Thyroid gland (tissue), 4 donors: ENCODE measurements around the gene TOMM7. TPM values are rescaled to one million over a fixed set of nuclear protein-coding genes. Genes with fewer than 3 reads are reported as not detected.
"Not testable (repeated sequence)": the region's sequence is repeated elsewhere in the genome, so short reads cannot be mapped to it uniquely, and the experiment has no call there.

Experiments
- DNase-seq, 2 donors: peaks; one replicate each; pipeline ENCODE4 v3.0.0-alpha.2; 2019
- H3K27ac ChIP-seq, 3 donors: fragments of 200-600 bp; sonication (generic); 1 replicate in 2 of 3; 2 replicates in 1 of 3; pipeline ENCODE4 v1.5.1; 2016 to 2019; ENCODE audit warnings: mild to moderate bottlenecking in 1 of 3, moderate library complexity in 1 of 3
- H3K27me3 ChIP-seq: fragments of 200-600 bp; sonication (generic); one replicate; pipeline ENCODE4 v1.5.1; 2019
- H3K36me3 ChIP-seq, 2 donors: fragments of 200-600 bp; sonication (generic); one replicate each; pipeline ENCODE4 v1.5.1; 2016 to 2019
- H3K4me1 ChIP-seq, 2 donors: fragments of 200-600 bp; sonication (generic); one replicate each; pipeline ENCODE4 v1.5.1; 2017 to 2019
- H3K4me3 ChIP-seq, 3 donors: fragments of 200-600 bp; sonication (generic); replicated peaks in 1 of 3; 1 replicate in 2 of 3; 2 replicates in 1 of 3; pipeline ENCODE4 v1.5.1; 2016; ENCODE audit warnings: mild to moderate bottlenecking in 1 of 3
- H3K9me3 ChIP-seq: fragments of 200-600 bp; sonication (generic); one replicate; pipeline ENCODE4 v1.5.1; 2017
- CTCF ChIP-seq, 6 experiments: fragments of 200-600 bp in 3 of 6; fragments of 450-650 bp in 3 of 6; sonication (generic) in 3 of 6; IDR thresholded peaks; one replicate each; pipeline ENCODE4 v1.5.1; 2016 to 2019; ENCODE audit warnings: antibody characterized with exemption in 6 of 6, mild to moderate bottlenecking in 2 of 6, inconsistent platforms in 1 of 6, moderate library complexity in 1 of 6
- POLR2A ChIP-seq, 2 donors: fragments of 450-650 bp; IDR thresholded peaks; one replicate each; pipeline ENCODE4 v1.6.1; 2017; ENCODE audit warnings: antibody characterized with exemption in 2 of 2, mild to moderate bottlenecking in 2 of 2, moderate library complexity in 1 of 2
- WGBS, 2 donors: methylation state at CpG; one replicate each; pipeline ENCODE4 v1.1.5; 2017; 5-methylcytosine and 5-hydroxymethylcytosine counted together
- intact Hi-C: fragments of 100-400 bp; cut with DNase I; formaldehyde crosslinking; loops from one replicate; pipeline ENCODE4 v1.15.1; 2023
- total RNA-seq, 4 donors: library from RNA; depleted of rRNA; stranded (reverse); fragments of >200 nt; gene quantifications; one replicate each; pipeline ENCODE4 v1.2.3, GENCODE V29; 2016

Gene TOMM7
- total RNA-seq, 4 donors from 2014 or later: 94.8 to 312 (median 154) TPM

- TF ChIP-seq POLR2A (IDR thresholded peaks at IDR 0.05) (no peak), CTCF (IDR thresholded peaks at IDR 0.05) (no peak)
- Histone ChIP-seq H3K36me3 (no peaks in the 10 kb centered on the region), H3K4me3 (no peak overlapping the region), H3K27ac (peak overlapping the region in 1 of 3 donors; percentile 48), H3K27me3 (no peaks in the 10 kb centered on the region), H3K9me3 (no peaks in the 10 kb centered on the region), H3K4me1 (no peaks in the 10 kb centered on the region)
- DNase-seq: no peak
- 59 to 96% methylated on average over 5 of the region's 5 CpGs for WGBS, 2 donors
- intact Hi-C loops: no loop called here
Observed at GRCh38 chr7:22842973-22843372, 20.3 kb upstream of the TOMM7 start.

DNA sequence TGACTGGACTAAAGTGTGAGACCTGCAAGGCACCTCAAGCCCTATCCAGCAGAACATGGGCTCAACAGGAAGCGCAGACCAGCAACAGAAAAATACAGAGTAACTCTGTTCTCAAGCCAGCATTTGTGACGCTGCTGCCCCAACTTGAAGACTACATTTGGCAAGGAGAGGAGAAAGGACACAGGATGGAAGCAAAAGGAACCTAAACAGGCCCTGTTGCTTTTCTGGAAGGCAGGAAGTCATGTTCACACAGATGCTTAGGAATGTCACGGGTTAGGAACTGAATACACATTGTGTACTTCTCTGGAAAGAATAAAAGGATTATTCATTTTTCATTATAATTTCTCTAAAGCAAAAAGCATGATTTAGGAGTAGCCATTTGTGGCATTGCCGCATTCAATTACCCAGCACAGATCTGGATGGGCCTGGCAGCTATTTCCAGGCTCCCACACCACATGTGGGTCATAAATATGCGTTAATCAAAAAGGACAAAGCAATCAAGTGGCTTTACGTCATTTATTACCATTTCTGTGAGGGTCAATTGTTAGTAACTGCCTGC lies 19.8 kb upstream of the TOMM7 start:
- DNase-seq: no peak
- Histone ChIP-seq H3K4me1 (no peaks in the 10 kb centered on the region), H3K4me3 (no peak overlapping the region), H3K9me3 (no peaks in the 10 kb centered on the region), H3K36me3 (no peaks in the 10 kb centered on the region), H3K27ac (peak overlapping the region in 2 of 3 donors; percentile 17 to 48), H3K27me3 (no peaks in the 10 kb centered on the region)
- WGBS, 2 donors: 83% methylated on average over 6 of the region's 6 CpGs
- TF ChIP-seq CTCF (IDR thresholded peaks at IDR 0.05): no peak
- TF ChIP-seq POLR2A (IDR thresholded peaks at IDR 0.05): no peak
- intact Hi-C loops: no loop called here

- Histone ChIP-seq H3K36me3 (no peaks in the 10 kb centered on the region), H3K27me3 (no peaks in the 10 kb centered on the region), H3K4me1 (no peaks in the 10 kb centered on the region), H3K27ac (peak overlapping the region in 1 of 3 donors; percentile 17), H3K9me3 (no peaks in the 10 kb centered on the region), H3K4me3 (no peak overlapping the region)
- WGBS, 2 donors: 69 to 74% methylated on average over 10 of the region's 10 CpGs
- intact Hi-C loops: no loop called here
- peak in 1 of 2 donors; percentile 6 for DNase-seq
- TF ChIP-seq CTCF (IDR thresholded peaks at IDR 0.05) (no peak), POLR2A (IDR thresholded peaks at IDR 0.05) (no peak)
Observed at GRCh38 chr7:22841954-22842353, 19.3 kb upstream of the TOMM7 start.

GRCh38 chr7:22837308-22837707 lies 14.7 kb upstream of the TOMM7 start:
- no peak for DNase-seq
- Histone ChIP-seq H3K4me3 (no peak overlapping the region), H3K4me1 (no peaks in the 10 kb centered on the region), H3K36me3 (no peaks in the 10 kb centered on the region), H3K27me3 (no peaks in the 10 kb centered on the region), H3K9me3 (no peaks in the 10 kb centered on the region), H3K27ac (no peak overlapping the region)
- no peak for TF ChIP-seq CTCF (IDR thresholded peaks at IDR 0.05)
- no peak for TF ChIP-seq POLR2A (IDR thresholded peaks at IDR 0.05)
- intact Hi-C loops: no loop called here
- WGBS, 2 donors: 87 to 88% methylated on average over 6 of the region's 6 CpGs

DNA sequence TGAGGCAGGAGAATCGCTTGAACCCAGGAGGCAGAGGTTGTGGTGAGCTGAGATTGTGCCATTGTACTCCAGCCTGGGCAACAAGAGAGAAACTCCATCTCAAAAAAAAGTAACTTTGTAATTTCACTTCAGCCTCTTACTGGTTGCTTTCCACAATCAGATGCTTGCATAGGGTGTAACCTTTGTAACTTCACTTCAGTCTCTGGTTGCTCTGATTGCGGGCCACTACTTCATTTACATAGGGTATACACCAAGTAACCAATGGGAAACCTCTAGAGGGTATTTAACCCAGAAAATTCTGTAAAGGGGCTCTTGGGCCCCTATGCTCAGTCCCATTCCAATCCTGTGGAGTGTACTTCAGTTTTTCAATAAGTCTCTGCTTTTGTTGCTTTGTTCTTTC lies 13.9 kb upstream of the TOMM7 start:
- H3K9me3 ChIP-seq, intact Hi-C loops, DNase-seq, H3K27ac ChIP-seq, H3K27me3 ChIP-seq, H3K4me3 ChIP-seq, H3K36me3 ChIP-seq, H3K4me1 ChIP-seq: not testable (repeated sequence)
- 73 to 86% methylated on average over 2 of the region's 2 CpGs for WGBS, 2 donors

DNA sequence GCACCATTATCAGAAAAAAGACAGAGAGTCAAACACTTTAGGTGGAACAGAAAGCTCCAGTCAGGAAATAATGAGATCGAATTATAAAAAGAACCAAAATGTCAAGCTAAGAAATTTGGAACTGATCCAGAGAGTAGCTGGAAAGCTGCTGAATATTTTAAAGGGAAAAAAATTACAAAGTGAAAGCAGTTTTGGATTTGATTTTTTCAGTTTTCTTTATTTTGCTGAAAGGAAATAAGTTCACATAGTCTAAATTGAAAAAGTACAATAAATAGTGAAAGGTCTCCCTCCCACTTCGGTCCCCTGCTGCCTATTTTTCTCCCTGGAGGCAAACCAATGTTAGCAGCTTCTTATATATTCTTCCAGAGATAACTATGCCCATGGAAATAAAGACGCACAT lies 11.3 kb upstream of the TOMM7 start:
- Histone ChIP-seq H3K36me3 (no peaks in the 10 kb centered on the region), H3K4me3 (no peak overlapping the region), H3K9me3 (no peaks in the 10 kb centered on the region), H3K4me1 (no peaks in the 10 kb centered on the region), H3K27me3 (no peaks in the 10 kb centered on the region), H3K27ac (no peak overlapping the region)
- TF ChIP-seq CTCF (IDR thresholded peaks at IDR 0.05): no peak
- TF ChIP-seq POLR2A (IDR thresholded peaks at IDR 0.05): no peak
- intact Hi-C loops: no loop called here
- DNase-seq: no peak
- 56 to 62% methylated on average over 3 of the region's 3 CpGs for WGBS, 2 donors
